SU-DHL-6 (cell line): ENCODE data around the gene OR2S2.

Experiments used
- H2AFZ ChIP-seq: fragments of 200-600 bp; sonication (generic); 2 replicates; pipeline ENCODE4 v1.6.1; 2014; ENCODE audit warnings: low read depth, mild to moderate bottlenecking, moderate library complexity, mixed read lengths, antibody characterized with exemption, low read length; ENCODE audit not compliant: severe bottlenecking
- H3F3A ChIP-seq: fragments of 200-600 bp; shearing (Covaris generic); 2 replicates; pipeline ENCODE4 v1.6.0; 2016; ENCODE audit warnings: antibody characterized with exemption, mild to moderate bottlenecking; ENCODE audit not compliant: insufficient read depth
- H3K27ac ChIP-seq: fragments of 200-600 bp; sonication (generic); 2 replicates; pipeline ENCODE4 v1.5.1; 2016; ENCODE audit warnings: low read depth, mild to moderate bottlenecking, low read length, moderate library complexity, mixed read lengths
- H3K27me3 ChIP-seq: fragments of 200-600 bp; sonication (generic), shearing (Covaris generic); 2 replicates; pipeline ENCODE4 v1.6.0; 2014; ENCODE audit warnings: mild to moderate bottlenecking, low read length
- H3K36me3 ChIP-seq: fragments of 200-600 bp; sonication (generic); 2 replicates; pipeline ENCODE4 v1.6.1; 2014; ENCODE audit warnings: mild to moderate bottlenecking, low read length, mixed read lengths
- H3K4me2 ChIP-seq: fragments of 300-600, 200-600 bp; shearing (Covaris generic), sonication (generic); 2 replicates; pipeline ENCODE4 v1.6.0; 2014; ENCODE audit warnings: low read length, low read depth, mild to moderate bottlenecking; ENCODE audit not compliant: poor library complexity, severe bottlenecking
- H3K4me3 ChIP-seq: fragments of 200-600 bp; sonication (generic); 2 replicates; pipeline ENCODE4 v1.5.1; 2014; ENCODE audit warnings: antibody characterized with exemption, low read length, mild to moderate bottlenecking, mixed read lengths; ENCODE audit not compliant: insufficient read depth, poor library complexity, severe bottlenecking
- H3K79me2 ChIP-seq: fragments of 200-600 bp; sonication (generic); 2 replicates; pipeline ENCODE4 v1.6.1; 2014; ENCODE audit warnings: mild to moderate bottlenecking, low read length, moderate library complexity; ENCODE audit not compliant: insufficient read depth
- H3K9ac ChIP-seq: fragments of 200-600 bp; sonication (generic); 2 replicates; pipeline ENCODE4 v1.7.0; 2014; ENCODE audit warnings: mild to moderate bottlenecking, low read length
- H3K9me2 ChIP-seq: fragments of 200-600 bp; sonication (generic); replicated peaks from 2 replicates; pipeline ENCODE4 v1.6.1; 2014; ENCODE audit warnings: low read length; ENCODE audit not compliant: insufficient read depth
- H3K9me3 ChIP-seq: fragments of 200-600 bp; sonication (generic); 2 replicates; pipeline ENCODE4 v1.6.1; 2014; ENCODE audit warnings: low read length, mixed read lengths; ENCODE audit not compliant: insufficient read depth
- H4K20me1 ChIP-seq: fragments of 200-600 bp; sonication (generic); 2 replicates; pipeline ENCODE4 v1.6.1; 2014; ENCODE audit warnings: low read depth, mild to moderate bottlenecking, antibody characterized with exemption, low read length, moderate library complexity, mixed read lengths
- CTCF ChIP-seq: fragments of 200-600 bp; sonication (generic); IDR thresholded peaks from one replicate; pipeline ENCODE4 v1.5.1; 2017; ENCODE audit warnings: antibody characterized with exemption, mild to moderate bottlenecking, low read length, moderate library complexity; ENCODE audit not compliant: insufficient read depth, poor library complexity, severe bottlenecking
- EZH2phosphoT487 ChIP-seq: fragments of 200-600 bp; sonication (generic), shearing (Covaris generic); conservative IDR thresholded peaks from 2 replicates; pipeline ENCODE4 v1.6.1; 2018; ENCODE audit warnings: mild to moderate bottlenecking, antibody characterized with exemption, low read length, moderate library complexity, mixed read lengths

Gene OR2S2

DNA sequence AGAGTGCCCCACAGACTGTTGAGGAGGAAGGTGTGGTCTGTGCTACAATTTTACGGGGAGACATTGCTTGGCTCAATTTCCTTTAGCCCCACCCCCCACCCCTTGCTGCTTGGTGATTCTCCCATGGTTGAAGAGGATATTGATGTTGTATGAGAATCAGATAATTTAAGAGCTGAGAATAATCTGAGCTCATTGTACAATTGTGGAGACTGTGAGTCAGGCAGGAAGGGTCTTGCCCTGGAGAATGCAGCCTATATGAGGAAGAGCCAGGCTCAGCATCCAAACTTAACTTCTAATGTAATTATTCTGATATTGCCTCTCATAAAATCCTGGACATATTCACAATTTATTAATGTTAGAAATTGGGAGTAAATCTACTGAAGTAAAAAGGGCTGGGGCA, 26.1 kb upstream of the OR2S2 start:
- no peak for TF ChIP-seq EZH2phosphoT487
- Histone ChIP-seq H3K36me3 (no peaks in the 10 kb centered on the region), H3K27me3 (no peaks in the 10 kb centered on the region), H3K27ac (no peak overlapping the region), H3K9me2 (no peaks in the 10 kb centered on the region), H3K79me2 (no peaks in the 10 kb centered on the region), H3K4me2 (no peak overlapping the region), H3K9me3 (no peaks in the 10 kb centered on the region), H2AFZ (no peak overlapping the region), H3F3A (no peaks in the 10 kb centered on the region), H3K4me3 (no peak overlapping the region), H3K9ac (no peak overlapping the region), H4K20me1 (no peaks in the 10 kb centered on the region)

DNA sequence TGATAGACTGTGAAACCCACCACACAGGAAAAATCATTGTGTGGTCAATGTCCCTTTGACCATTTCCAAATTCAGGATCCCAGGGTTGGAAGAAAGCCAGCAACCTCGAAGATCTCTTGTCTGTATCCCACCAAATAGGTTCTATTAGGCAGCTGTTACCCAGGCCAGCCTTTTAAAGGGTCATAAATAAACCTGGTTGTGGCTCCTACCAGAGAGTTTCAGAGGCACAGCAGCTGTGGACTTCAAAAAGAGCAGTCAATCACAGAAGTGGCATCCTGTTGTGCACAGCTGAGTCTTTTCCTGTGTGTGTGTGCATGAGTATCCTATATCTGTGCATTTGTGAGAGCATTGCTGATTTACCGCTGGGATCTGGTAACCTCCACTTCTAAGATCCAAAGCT, 23.7 kb upstream of the OR2S2 start:
- Histone ChIP-seq H3K27ac (no peak overlapping the region), H3K4me2 (no peak overlapping the region)

DNA sequence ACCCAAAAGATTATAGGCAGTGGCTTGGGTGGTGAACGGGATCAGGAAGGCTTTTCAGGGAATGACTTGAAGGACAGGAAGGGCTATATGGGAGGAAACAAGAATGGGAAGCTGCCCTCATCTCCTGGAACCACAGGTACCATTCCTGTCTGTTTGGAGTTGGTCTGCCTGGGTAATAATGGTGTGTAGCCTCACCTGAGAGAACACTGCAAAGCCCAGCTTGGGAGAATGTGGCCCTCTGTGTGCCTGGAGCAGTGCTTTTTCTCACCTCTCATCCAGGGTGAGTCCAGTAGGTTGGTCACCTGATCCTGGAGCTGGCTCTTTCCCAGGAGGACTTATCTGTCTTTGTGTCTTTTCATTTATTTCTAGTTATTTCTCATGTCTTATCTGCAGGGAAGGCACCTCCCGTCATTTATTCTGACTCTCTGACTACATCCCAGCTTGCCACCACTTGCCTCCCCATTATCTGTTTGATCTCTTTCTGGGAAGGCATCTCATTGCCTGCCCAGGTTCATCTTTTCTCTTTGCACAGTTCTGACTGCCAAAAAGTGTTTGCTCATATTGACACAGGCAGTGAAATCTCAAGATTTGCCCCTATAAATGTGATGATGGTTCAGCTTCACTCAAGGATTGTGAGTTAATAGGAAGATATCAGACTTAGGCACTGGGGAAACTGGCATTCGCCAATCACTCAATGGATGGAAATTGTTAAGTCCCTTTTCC, 22.5 kb upstream of the OR2S2 start:
- no peaks in the 10 kb centered on the region for H3K36me3 ChIP-seq
- TF ChIP-seq EZH2phosphoT487 (no peak), CTCF (no peak)
- no peak overlapping the region for H3K27ac ChIP-seq
- H3K9me3 ChIP-seq: no peaks in the 10 kb centered on the region
- no peaks in the 10 kb centered on the region for H3K27me3 ChIP-seq
- H3K4me3 ChIP-seq: no peak overlapping the region
- H3K9me2 ChIP-seq: no peaks in the 10 kb centered on the region
- H2AFZ ChIP-seq: no peak overlapping the region
- no peaks in the 10 kb centered on the region for H3K79me2 ChIP-seq
- no peaks in the 10 kb centered on the region for H4K20me1 ChIP-seq
- no peak overlapping the region for H3K4me2 ChIP-seq
- H3K9ac ChIP-seq: no peak overlapping the region
- H3F3A ChIP-seq: no peaks in the 10 kb centered on the region

More for the DNA sequence above, 23.7 kb upstream of the OR2S2 start:
- H3F3A ChIP-seq: no peaks in the 10 kb centered on the region
- H4K20me1 ChIP-seq: no peaks in the 10 kb centered on the region
- no peaks in the 10 kb centered on the region for H3K27me3 ChIP-seq
- H3K9ac ChIP-seq: no peak overlapping the region
- TF ChIP-seq CTCF (no peak), EZH2phosphoT487 (no peak)
- H3K9me2 ChIP-seq: no peaks in the 10 kb centered on the region
- H3K4me3 ChIP-seq: no peak overlapping the region
- no peaks in the 10 kb centered on the region for H3K79me2 ChIP-seq
- H3K36me3 ChIP-seq: no peaks in the 10 kb centered on the region
- no peaks in the 10 kb centered on the region for H3K9me3 ChIP-seq
- no peak overlapping the region for H2AFZ ChIP-seq

GRCh38 chr9:35978792-35979191, 20.8 kb upstream of the OR2S2 start:
- H3F3A ChIP-seq: no peaks in the 10 kb centered on the region
- H3K27me3 ChIP-seq: no peaks in the 10 kb centered on the region
- no peaks in the 10 kb centered on the region for H3K36me3 ChIP-seq
- no peaks in the 10 kb centered on the region for H3K9me2 ChIP-seq
- H3K27ac ChIP-seq: no peak overlapping the region
- H3K9me3 ChIP-seq: peaks cover 6% of the 10 kb centered on the region; the same call in 1 of the 2 replicates
- TF ChIP-seq EZH2phosphoT487: no peak
- no peak overlapping the region for H2AFZ ChIP-seq
- no peak overlapping the region for H3K9ac ChIP-seq
- H3K79me2 ChIP-seq: no peaks in the 10 kb centered on the region
- no peaks in the 10 kb centered on the region for H4K20me1 ChIP-seq
- no peak overlapping the region for H3K4me3 ChIP-seq
- no peak overlapping the region for H3K4me2 ChIP-seq
